Stomach smooth muscle (tissue), 2 donors: Measurements from ENCODE around the gene POU2F1.
"Not testable (repeated sequence)": the region's sequence is repeated elsewhere in the genome, so short reads cannot be mapped to it uniquely, and the experiment has no call there.

Experiments used
- H3K27ac ChIP-seq: one replicate; pipeline ENCODE4 v1.7.0; 2013; ENCODE audit warnings: mild to moderate bottlenecking, low read length, inconsistent platforms
- H3K27me3 ChIP-seq, 2 donors: one replicate each; pipeline ENCODE4 v1.7.0; 2013; ENCODE audit warnings: low read length in 2 of 2; ENCODE audit not compliant: insufficient read depth in 2 of 2, control insufficient read depth in 1 of 2
- H3K36me3 ChIP-seq, 2 donors: one replicate each; pipeline ENCODE4 v1.7.0; 2013; ENCODE audit warnings: low read length in 2 of 2; ENCODE audit not compliant: control insufficient read depth in 2 of 2, insufficient read depth in 2 of 2
- H3K4me1 ChIP-seq: one replicate; pipeline ENCODE4 v1.7.0; 2013; ENCODE audit warnings: low read length; ENCODE audit not compliant: control insufficient read depth, insufficient read depth
- H3K4me3 ChIP-seq, 2 donors: one replicate each; pipeline ENCODE4 v1.7.0; 2013; ENCODE audit warnings: low read length in 2 of 2
- H3K9ac ChIP-seq, 2 donors: one replicate each; pipeline ENCODE4 v1.7.0; 2013; ENCODE audit warnings: low read length in 2 of 2, mild to moderate bottlenecking in 1 of 2
- H3K9me3 ChIP-seq, 2 donors: one replicate each; pipeline ENCODE4 v1.7.0; 2013; ENCODE audit warnings: low read length in 2 of 2; ENCODE audit not compliant: control insufficient read depth in 2 of 2
- donor health status: healthy.
- donor health status: Pancreatic carcinoma.

Gene POU2F1

GRCh38 chr1:167317463-167317862 is 96.8 kb downstream of the POU2F1 start:
- H3K9ac ChIP-seq: no peak overlapping the region
- H3K4me1 ChIP-seq: no peaks in the 10 kb centered on the region
- peaks cover 12 to 16% of the 10 kb centered on the region in 2 donors for H3K9me3 ChIP-seq
- no peaks in the 10 kb centered on the region for H3K27me3 ChIP-seq
- H3K36me3 ChIP-seq: peaks cover 2% of the 10 kb centered on the region in 2 donors
- H3K4me3 ChIP-seq: no peak overlapping the region
- no peak overlapping the region for H3K27ac ChIP-seq

- not testable (repeated sequence) for H3K9ac ChIP-seq, H3K4me3 ChIP-seq, H3K36me3 ChIP-seq, H3K27ac ChIP-seq, H3K4me1 ChIP-seq, H3K27me3 ChIP-seq
- H3K9me3 ChIP-seq: peaks cover 16 to 29% of the 10 kb centered on the region in 2 donors
Measured at GRCh38 chr1:167319206-167319605, 98.5 kb downstream of the POU2F1 start.

GRCh38 chr1:167322483-167322882 is 101.8 kb downstream of the POU2F1 start:
- H3K4me1 ChIP-seq: no peaks in the 10 kb centered on the region
- peak overlapping the region in 1 of 2 donors; percentile 16 for H3K4me3 ChIP-seq
- H3K9me3 ChIP-seq: peaks cover 15 to 32% of the 10 kb centered on the region in 2 donors
- no peak overlapping the region for H3K9ac ChIP-seq
- no peak overlapping the region for H3K27ac ChIP-seq
- H3K27me3 ChIP-seq: no peaks in the 10 kb centered on the region
- peaks cover 2 to 4% of the 10 kb centered on the region in 2 donors for H3K36me3 ChIP-seq

- Histone ChIP-seq H3K36me3 (peaks cover 0 to 4% of the 10 kb centered on the region in 2 donors), H3K4me3 (no peak overlapping the region)
Measured at GRCh38 chr1:167325151-167325550, 104.5 kb downstream of the POU2F1 start.

GRCh38 chr1:167328306-167328815 is 107.7 kb downstream of the POU2F1 start:
- Histone ChIP-seq H3K4me3 (no peak overlapping the region), H3K9me3 (peaks cover 0 to 11% of the 10 kb centered on the region in 2 donors), H3K36me3 (peaks cover 0 to 4% of the 10 kb centered on the region in 2 donors), H3K27ac (no peak overlapping the region), H3K4me1 (no peaks in the 10 kb centered on the region), H3K27me3 (no peaks in the 10 kb centered on the region), H3K9ac (no peak overlapping the region)

More at GRCh38 chr1:167325151-167325550, 104.5 kb downstream of the POU2F1 start:
- Histone ChIP-seq H3K27ac (no peak overlapping the region), H3K9ac (no peak overlapping the region), H3K27me3 (no peaks in the 10 kb centered on the region), H3K9me3 (peaks cover 10 to 28% of the 10 kb centered on the region in 2 donors), H3K4me1 (no peaks in the 10 kb centered on the region)

- no peaks in the 10 kb centered on the region for H3K27me3 ChIP-seq
- H3K4me1 ChIP-seq: no peaks in the 10 kb centered on the region
- no peak overlapping the region for H3K4me3 ChIP-seq
- no peak overlapping the region for H3K9ac ChIP-seq
- peaks cover 0 to 6% of the 10 kb centered on the region in 2 donors for H3K9me3 ChIP-seq
- H3K27ac ChIP-seq: no peak overlapping the region
- H3K36me3 ChIP-seq: peaks cover 2 to 7% of the 10 kb centered on the region in 2 donors
Measured at GRCh38 chr1:167328816-167329483, 108.3 kb downstream of the POU2F1 start.

GRCh38 chr1:167330601-167331293 is 110.1 kb downstream of the POU2F1 start:
- H3K27me3 ChIP-seq: no peaks in the 10 kb centered on the region
- H3K4me1 ChIP-seq: no peaks in the 10 kb centered on the region
- H3K9me3 ChIP-seq: no peaks in the 10 kb centered on the region
- no peak overlapping the region for H3K27ac ChIP-seq
- peaks cover 2 to 4% of the 10 kb centered on the region in 2 donors for H3K36me3 ChIP-seq
- H3K9ac ChIP-seq: no peak overlapping the region
- H3K4me3 ChIP-seq: no peak overlapping the region

GRCh38 chr1:167331650-167332049 is 111.0 kb downstream of the POU2F1 start:
- Histone ChIP-seq H3K27ac (no peak overlapping the region), H3K27me3 (no peaks in the 10 kb centered on the region), H3K4me3 (no peak overlapping the region), H3K4me1 (no peaks in the 10 kb centered on the region), H3K36me3 (peaks cover 2 to 4% of the 10 kb centered on the region in 2 donors), H3K9ac (no peak overlapping the region), H3K9me3 (no peaks in the 10 kb centered on the region)

- H3K4me3 ChIP-seq: no peak overlapping the region
- no peak overlapping the region for H3K9ac ChIP-seq
- H3K27me3 ChIP-seq: no peaks in the 10 kb centered on the region
- H3K36me3 ChIP-seq: peaks cover 2 to 4% of the 10 kb centered on the region in 2 donors
- H3K27ac ChIP-seq: no peak overlapping the region
- H3K9me3 ChIP-seq: peaks cover 0 to 3% of the 10 kb centered on the region in 2 donors
- H3K4me1 ChIP-seq: no peaks in the 10 kb centered on the region
Measured at GRCh38 chr1:167332503-167332902, 111.8 kb downstream of the POU2F1 start.

- Histone ChIP-seq H3K9ac (no peak overlapping the region), H3K36me3 (peaks cover 2 to 6% of the 10 kb centered on the region in 2 donors), H3K27me3 (no peaks in the 10 kb centered on the region), H3K4me1 (no peaks in the 10 kb centered on the region), H3K27ac (no peak overlapping the region), H3K4me3 (no peak overlapping the region), H3K9me3 (peaks cover 0 to 4% of the 10 kb centered on the region in 2 donors)
Measured at GRCh38 chr1:167333124-167333523, 112.4 kb downstream of the POU2F1 start.

- Histone ChIP-seq H3K4me1 (no peaks in the 10 kb centered on the region), H3K27ac (no peak overlapping the region), H3K36me3 (peaks cover 2 to 6% of the 10 kb centered on the region in 2 donors), H3K27me3 (no peaks in the 10 kb centered on the region), H3K4me3 (no peak overlapping the region), H3K9ac (no peak overlapping the region), H3K9me3 (peaks cover 0 to 4% of the 10 kb centered on the region in 2 donors)
Measured at GRCh38 chr1:167333703-167334102, 113.0 kb downstream of the POU2F1 start.
